Suprapubic skin (tissue), 4 donors: Measurements from ENCODE around the gene DDX1.

ENCODE experiments used
- CTCF ChIP-seq, 2 donors: fragments of 200-600 bp in 1 of 2; fragments of 450-650 bp in 1 of 2; sonication (generic) in 1 of 2; IDR thresholded peaks; one replicate each; pipeline ENCODE4 v1.5.1; 2016 to 2019; ENCODE audit warnings: antibody characterized with exemption in 2 of 2, mild to moderate bottlenecking in 1 of 2, moderate library complexity in 1 of 2
- EP300 ChIP-seq: sonication (generic); formaldehyde crosslinking; IDR thresholded peaks from one replicate; pipeline ENCODE4 v1.6.1; 2017; ENCODE audit warnings: antibody characterized with exemption
- POLR2A ChIP-seq, 2 donors: fragments of 450-650 bp; IDR thresholded peaks; one replicate each; pipeline ENCODE4 v1.6.1; 2017; ENCODE audit warnings: antibody characterized with exemption in 2 of 2, mild to moderate bottlenecking in 2 of 2, moderate library complexity in 2 of 2
- POLR2AphosphoS5 ChIP-seq, 3 donors: sonication (generic); formaldehyde crosslinking; IDR thresholded peaks; one replicate each; pipeline ENCODE4 v1.6.1; 2017; ENCODE audit warnings: antibody characterized with exemption in 3 of 3

GRCh38 chr2:15603948-15604347 lies 12.3 kb downstream of the DDX1 start:
- TF ChIP-seq POLR2A (IDR thresholded peaks at IDR 0.05) (no peak), CTCF (IDR thresholded peaks at IDR 0.05) (no peak), POLR2AphosphoS5 (IDR thresholded peaks at IDR 0.05) (no peak), EP300 (no peak)
